Adrenal gland (tissue), 5 donors: ENCODE results near the gene SERPINA4.

Experiments
- CTCF ChIP-seq, 6 experiments: fragments of 450-650 bp in 4 of 6; fragments of 200-600 bp in 2 of 6; sonication (generic) in 1 of 6; IDR thresholded peaks; 1 replicate in 5 of 6; 2 replicates in 1 of 6; pipeline versions ENCODE4 v1.5.1 to v1.8.0; 2016 to 2021; ENCODE audit warnings: antibody characterized with exemption in 6 of 6, mild to moderate bottlenecking in 2 of 6, moderate library complexity in 1 of 6
- POLR2A ChIP-seq, 2 donors: fragments of 450-650 bp; IDR thresholded peaks; one replicate each; pipeline ENCODE4 v1.6.1; 2017; ENCODE audit warnings: antibody characterized with exemption in 2 of 2, mild to moderate bottlenecking in 2 of 2, moderate library complexity in 1 of 2
- donor health status: DM: no; HTN: no; CAD: no.

- TF ChIP-seq CTCF (IDR thresholded peaks at IDR 0.05) (no peak), POLR2A (IDR thresholded peaks at IDR 0.05) (no peak)
Measured at GRCh38 chr14:94574336-94574735, 13.1 kb downstream of the SERPINA4 start.
